ENCODE data around the gene GLYR1. TPM values are rescaled to one million over a fixed set of nuclear protein-coding genes. Genes with fewer than 3 reads are reported as not detected.

Gene GLYR1
- total RNA-seq, 2 experiments from 2014 or later, result 101 to 105 TPM

- POLR2A ChIA-PET, result no interaction called here
- CTCF ChIA-PET, result no interaction called here
Observed at GRCh38 chr16:4772351-4772750, 74.7 kb downstream of the GLYR1 start.

GRCh38 chr16:4771646-4772045 is 75.4 kb downstream of the GLYR1 start:
- ChIA-PET POLR2A (no interaction called here), CTCF (no interaction called here)

- POLR2A ChIA-PET, result interaction anchor here (1.1 to 1.5 kb wide), 3 partner anchors 33 to 93 kb away, joined by 3 to 5 read pairs (median 3); partner anchors contain the start of genes ANKS3, DNAAF8 and ROGDI
- CTCF ChIA-PET, result interaction anchor here (1.4 kb wide), 1 partner anchor 30 kb away, joined by 3 read pairs; no protein-coding TSS in a partner anchor
Observed at GRCh38 chr16:4769306-4769638, 77.8 kb downstream of the GLYR1 start.

GRCh38 chr16:4768549-4769305 is 78.4 kb downstream of the GLYR1 start:
- POLR2A ChIA-PET, result interaction anchor here (0.6 to 1.5 kb wide), 5 partner anchors 34 to 296 kb away, joined by 3 to 5 read pairs (median 3); partner anchors contain the start of genes ANKS3, DNAAF8, HMOX2 and ROGDI

GRCh38 chr16:4767872-4768548 is 79.1 kb downstream of the GLYR1 start:
- ChIA-PET POLR2A (interaction anchor here (0.6 to 1.5 kb wide), 5 partner anchors 34 to 295 kb away, joined by 3 to 5 read pairs (median 3); partner anchors contain the start of genes ANKS3, DNAAF8, HMOX2 and ROGDI), CTCF (interaction anchor here (0.7 to 1.7 kb wide), 3 partner anchors 28 to 117 kb away, joined by 3 read pairs; partner anchors contain the start of genes ANKS3 and DNAAF8)

More at GRCh38 chr16:4768549-4769305, 78.4 kb downstream of the GLYR1 start:
- CTCF ChIA-PET, result interaction anchor here (0.7 to 1.4 kb wide), 2 partner anchors 29 to 118 kb away, joined by 3 read pairs; no protein-coding TSS in a partner anchor

GRCh38 chr16:4766875-4767628 is 80.0 kb downstream of the GLYR1 start, which contains the start of gene ZNF500:
TSS of gene ZNF500 (minus strand) at chr16:4767162. CDS start at chr16:4765978, 1,184 bp downstream.
- POLR2A ChIA-PET, result interaction anchor here (0.5 kb wide), 1 partner anchor 19 kb away, joined by 4 read pairs; no protein-coding TSS in a partner anchor

GRCh38 chr16:4765511-4766474 is 81.3 kb downstream of the GLYR1 start:
- CTCF ChIA-PET, result interaction anchor here (0.7 to 1.7 kb wide), 2 partner anchors 32 to 39 kb away, joined by 3 read pairs; partner anchors contain the start of genes ANKS3 and DNAAF8

More at GRCh38 chr16:4766875-4767628, 80.0 kb downstream of the GLYR1 start, which contains the start of gene ZNF500:
- CTCF ChIA-PET, result interaction anchor here (1.7 kb wide), 1 partner anchor 33 kb away, joined by 3 read pairs; the partner anchor contains the start of genes ANKS3 and DNAAF8

GRCh38 chr16:4763791-4764190 is 83.3 kb downstream of the GLYR1 start:
- CTCF ChIA-PET, result no interaction called here

More at GRCh38 chr16:4765511-4766474, 81.3 kb downstream of the GLYR1 start:
- POLR2A ChIA-PET, result interaction anchor here (1.0 kb wide), 1 partner anchor 31 kb away, joined by 3 read pairs; the partner anchor contains the start of gene DNAAF8

GRCh38 chr16:4762205-4762604 is 84.9 kb downstream of the GLYR1 start:
- ChIA-PET CTCF (no interaction called here), POLR2A (no interaction called here)

More at GRCh38 chr16:4763791-4764190, 83.3 kb downstream of the GLYR1 start:
- POLR2A ChIA-PET, result interaction anchor here (0.7 to 1.2 kb wide), 2 partner anchors 70 to 71 kb away, joined by 3 to 4 read pairs; no protein-coding TSS in a partner anchor

GRCh38 chr16:4760221-4760910 is 86.7 kb downstream of the GLYR1 start:
- ChIA-PET POLR2A (interaction anchor here (0.6 kb wide), 1 partner anchor 19 kb away, joined by 4 read pairs; no protein-coding TSS in a partner anchor), CTCF (interaction anchor here (0.6 to 1.0 kb wide), 2 partner anchors 15 to 20 kb away, joined by 3 read pairs; no protein-coding TSS in a partner anchor)

GRCh38 chr16:4755687-4756086 is 91.4 kb downstream of the GLYR1 start:
- ChIA-PET CTCF (no interaction called here), POLR2A (interaction anchor here (0.6 kb wide), 1 partner anchor 10 kb away, joined by 7 read pairs; no protein-coding TSS in a partner anchor)

- ChIA-PET CTCF (no interaction called here), POLR2A (no interaction called here)
Observed at GRCh38 chr16:4754865-4755264, 92.2 kb downstream of the GLYR1 start.

GRCh38 chr16:4753227-4753626 is 93.9 kb downstream of the GLYR1 start:
- CTCF ChIA-PET, result no interaction called here

More at GRCh38 chr16:4753227-4753626, 93.9 kb downstream of the GLYR1 start:
- POLR2A ChIA-PET, result no interaction called here
